RCC 7860 (cell line): ENCODE measurements around the gene CNEP1R1.

Source experiments
- DNase-seq: peaks from one replicate; pipeline ENCODE4 v3.0.0-alpha.2; 2015; ENCODE audit warnings: low spot score
- FAIRE-seq: peaks from 2 replicates; lab custom pipeline; 2012; peaks lifted over from hg19 to GRCh38; lab: Jason Lieb, UNC

The CNEP1R1 gene

GRCh38 chr16:50015631-50016030 is 9.4 kb upstream of the CNEP1R1 start:
- no peak for FAIRE-seq

GRCh38 chr16:50017553-50017952 is 7.5 kb upstream of the CNEP1R1 start:
- FAIRE-seq (no peak), DNase-seq (no peak)

More at GRCh38 chr16:50015631-50016030, 9.4 kb upstream of the CNEP1R1 start:
- DNase-seq = no peak

- no peak for FAIRE-seq
- DNase-seq = no peak
Measured at GRCh38 chr16:50021544-50021943, 3.5 kb upstream of the CNEP1R1 start.

GRCh38 chr16:50023641-50024040 is 1.4 kb upstream of the CNEP1R1 start:
- DNase-seq = no peak
- FAIRE-seq = no peak

DNA sequence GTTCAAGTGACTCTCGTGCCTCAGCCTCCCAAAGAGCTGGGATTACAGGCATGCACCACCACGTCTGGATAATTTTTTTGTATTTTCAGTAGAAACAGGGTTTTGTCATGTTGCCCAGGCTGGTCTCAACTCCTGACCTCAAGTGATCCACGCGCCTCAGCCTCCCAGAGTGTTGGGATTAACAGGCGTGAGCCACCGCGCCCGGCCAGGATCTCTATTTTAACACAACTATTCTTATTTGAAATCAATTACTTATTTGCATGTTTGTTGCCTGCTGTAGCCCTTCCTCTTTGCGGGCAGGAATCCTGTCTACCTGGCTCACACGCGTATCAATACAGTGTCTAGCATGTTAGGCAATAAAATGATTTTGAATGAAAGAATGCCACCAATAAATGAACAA is 818 bp upstream of the CNEP1R1 start:
- FAIRE-seq (no peak), DNase-seq (no peak)

- FAIRE-seq (no peak), DNase-seq (no peak)
Measured at GRCh38 chr16:50025537-50025931, 509 bp downstream of the CNEP1R1 start.

DNA sequence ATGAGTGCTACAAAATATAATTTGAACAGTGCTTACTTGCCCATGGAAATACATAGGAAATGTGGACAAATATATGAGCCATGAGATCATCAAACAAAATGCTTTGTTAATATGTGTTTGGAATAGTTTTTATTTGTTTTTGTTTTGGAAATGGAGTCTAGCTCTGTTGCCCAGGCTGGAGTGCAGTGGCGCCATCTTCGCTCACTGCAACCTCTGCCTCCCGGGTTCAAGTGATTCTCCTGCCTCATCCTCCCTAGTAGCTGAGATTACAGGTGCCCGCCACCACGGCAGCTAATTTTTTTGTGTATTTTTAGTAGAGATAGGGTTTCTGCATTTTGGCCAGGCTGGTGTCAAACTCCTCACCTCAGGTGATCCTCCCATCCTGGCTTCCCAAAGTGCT is 2.8 kb downstream of the CNEP1R1 start:
- FAIRE-seq (no peak), DNase-seq (no peak)

DNA sequence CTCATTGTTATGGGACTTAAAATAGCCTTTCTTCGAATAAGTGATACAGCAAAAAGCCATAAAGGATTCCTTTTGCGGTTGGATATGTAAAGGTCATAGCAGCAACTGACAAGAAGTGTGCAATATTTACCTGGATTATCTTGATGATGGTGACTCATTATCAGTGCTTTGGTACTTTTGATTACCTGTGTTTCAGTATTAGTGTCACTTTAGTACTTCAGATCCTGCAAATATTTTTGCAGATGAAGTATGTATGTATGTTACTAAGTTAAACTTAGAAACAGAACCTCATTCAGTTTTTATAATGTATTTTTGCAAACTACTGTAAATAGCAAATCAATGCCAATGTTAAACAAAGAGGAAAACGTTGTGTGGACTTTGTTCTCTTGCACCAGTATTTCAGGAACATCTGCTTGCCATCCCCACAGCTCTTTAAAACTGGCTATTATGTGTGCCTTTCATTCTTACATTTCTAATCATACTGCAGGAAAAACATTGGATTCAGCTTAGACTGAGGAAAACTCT is 10.5 kb downstream of the CNEP1R1 start:
- no peak for FAIRE-seq
- DNase-seq = no peak

DNA sequence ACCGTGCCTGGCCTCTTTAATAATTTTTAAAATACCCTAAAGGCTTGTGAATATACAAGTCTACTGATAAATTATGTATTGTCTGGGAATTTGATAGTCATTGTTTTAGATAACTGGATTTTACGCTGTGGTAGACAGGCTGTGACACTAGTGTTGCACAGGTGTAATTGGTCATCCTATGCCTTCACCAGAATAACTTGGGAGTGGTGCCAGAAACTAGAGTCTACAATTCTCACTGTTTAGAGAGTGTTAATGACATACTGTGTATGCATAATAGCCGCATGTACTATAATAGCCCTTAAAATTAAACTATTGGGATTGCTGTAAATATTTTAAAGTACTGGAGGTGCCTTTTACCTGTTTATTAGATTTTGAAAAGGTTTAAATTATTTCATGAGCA is 11.4 kb downstream of the CNEP1R1 start:
- FAIRE-seq = no peak
- DNase-seq = no peak

- DNase-seq = no peak
- no peak for FAIRE-seq
Measured at GRCh38 chr16:50037662-50038220, 12.7 kb downstream of the CNEP1R1 start.

DNA sequence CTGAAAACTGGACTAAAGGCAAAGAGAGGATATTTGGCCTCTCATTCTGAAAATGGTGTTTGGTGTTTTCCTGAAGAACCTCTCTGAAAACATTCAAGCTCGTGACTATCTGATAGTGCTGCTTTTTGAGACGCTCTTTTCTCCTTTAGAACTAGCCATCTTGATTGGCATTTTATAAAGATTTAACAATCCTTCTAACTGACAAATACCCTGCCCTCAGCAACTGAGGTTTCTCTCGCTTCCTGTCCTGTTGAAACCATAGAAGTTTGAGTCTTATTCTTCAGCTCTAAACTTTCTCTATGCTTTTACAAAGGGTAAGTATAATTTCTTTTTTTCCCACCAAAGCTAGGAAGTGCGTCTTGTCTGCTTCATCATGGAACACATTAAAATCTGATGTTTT is 13.3 kb downstream of the CNEP1R1 start:
- DNase-seq = no peak
- no peak for FAIRE-seq

DNA sequence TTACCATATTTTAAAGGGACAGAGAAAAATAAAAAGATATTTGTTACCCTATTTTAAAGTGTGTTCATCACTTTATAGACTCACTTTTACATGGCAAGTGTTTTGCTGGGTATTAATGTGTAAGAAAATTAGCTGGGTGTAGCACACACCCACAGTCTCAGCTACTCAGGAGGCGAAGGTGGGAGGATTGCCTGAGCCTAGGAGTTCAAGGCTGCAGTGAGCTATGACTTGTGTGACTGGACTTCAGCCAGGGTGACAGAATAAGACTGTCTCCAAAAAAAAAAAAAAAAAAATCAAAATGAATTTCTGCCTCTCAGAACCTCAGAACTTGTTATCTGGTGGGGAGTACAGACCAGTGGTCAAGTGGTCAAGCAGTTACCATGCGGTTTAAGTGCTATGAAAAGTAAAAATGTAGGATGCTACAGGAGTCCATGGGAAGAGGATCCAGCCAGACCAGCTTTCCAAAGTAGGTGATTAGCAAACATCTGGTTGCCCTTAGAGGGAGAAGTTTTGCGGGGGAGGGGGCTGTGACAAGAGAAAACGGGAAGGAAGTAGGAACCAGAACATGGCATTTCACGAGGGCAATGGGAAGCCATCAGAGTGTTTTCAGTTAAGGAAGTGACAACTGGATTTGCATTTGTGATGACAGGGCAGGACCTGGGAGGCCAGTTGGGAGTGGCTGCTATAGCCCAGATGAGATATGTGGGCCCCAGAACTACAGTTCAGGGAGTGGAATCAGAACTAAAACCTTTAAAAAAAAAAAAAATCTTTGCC is 13.9 kb downstream of the CNEP1R1 start:
- no peak for DNase-seq
- FAIRE-seq = no peak

DNA sequence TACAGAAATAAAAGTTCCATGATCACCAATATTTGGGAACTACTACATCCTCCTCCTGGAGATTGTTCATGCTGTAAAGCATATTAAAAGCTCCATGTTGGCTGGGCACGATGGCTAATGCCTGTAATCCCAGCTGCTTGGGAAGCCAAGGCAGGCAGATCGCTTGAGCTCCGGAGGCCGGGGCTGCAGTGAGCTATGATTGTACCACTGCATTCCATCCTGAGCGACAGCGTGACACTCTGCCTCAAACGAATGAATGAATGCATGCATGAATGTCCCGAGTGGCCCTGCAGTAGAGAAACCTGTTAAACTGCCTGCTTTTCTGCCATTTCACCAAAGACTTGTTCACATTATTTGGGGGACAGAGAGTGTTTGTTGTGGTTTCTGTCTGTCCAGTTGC is 15.0 kb downstream of the CNEP1R1 start:
- DNase-seq (no peak), FAIRE-seq (no peak)

DNA sequence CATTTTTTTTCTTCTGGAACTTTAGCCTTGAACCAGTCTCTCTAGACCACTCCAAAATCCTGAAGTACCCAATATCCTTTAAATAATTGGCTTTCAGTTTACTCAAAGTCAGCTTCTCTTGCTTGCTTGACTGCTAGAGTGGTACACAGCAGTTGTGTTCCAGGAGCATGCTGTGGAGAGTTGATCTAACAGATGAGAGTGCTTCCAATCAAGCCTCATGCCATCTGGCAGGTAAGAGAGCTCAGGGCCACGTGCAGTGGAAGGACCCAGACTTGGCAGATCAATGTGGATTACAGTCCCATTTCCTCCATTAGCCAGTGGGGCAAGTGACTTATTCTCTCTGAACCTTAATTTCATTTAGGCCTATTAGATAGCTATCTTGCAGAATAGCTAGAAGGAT is 15.7 kb downstream of the CNEP1R1 start:
- no peak for FAIRE-seq
- DNase-seq = no peak

DNA sequence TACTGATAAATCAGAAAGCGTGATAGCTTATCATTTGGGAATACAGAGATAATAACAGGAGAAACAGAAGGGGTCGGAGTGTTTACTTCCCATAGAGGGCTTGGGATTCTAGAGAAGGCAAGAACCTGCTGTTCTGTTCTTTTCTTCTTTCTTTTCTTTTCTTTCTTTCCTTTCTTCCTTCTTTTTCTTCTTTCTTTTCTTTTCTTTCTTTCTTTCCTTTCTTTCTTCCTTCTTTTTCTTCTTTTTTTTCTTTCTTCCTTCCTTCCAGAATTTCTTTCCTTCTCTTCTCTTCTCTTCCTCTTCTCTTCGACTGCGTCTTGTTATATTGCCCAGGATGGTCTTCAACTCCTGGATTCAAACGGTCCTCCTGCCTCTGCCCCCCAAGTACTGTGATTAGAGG is 18.3 kb downstream of the CNEP1R1 start:
- FAIRE-seq (no peak), DNase-seq (no peak)

- FAIRE-seq (no peak), DNase-seq (no peak)
Measured at GRCh38 chr16:50045412-50045811, 20.4 kb downstream of the CNEP1R1 start.

GRCh38 chr16:50046853-50047252 is 21.8 kb downstream of the CNEP1R1 start:
- DNase-seq = no peak
- no peak for FAIRE-seq

DNA sequence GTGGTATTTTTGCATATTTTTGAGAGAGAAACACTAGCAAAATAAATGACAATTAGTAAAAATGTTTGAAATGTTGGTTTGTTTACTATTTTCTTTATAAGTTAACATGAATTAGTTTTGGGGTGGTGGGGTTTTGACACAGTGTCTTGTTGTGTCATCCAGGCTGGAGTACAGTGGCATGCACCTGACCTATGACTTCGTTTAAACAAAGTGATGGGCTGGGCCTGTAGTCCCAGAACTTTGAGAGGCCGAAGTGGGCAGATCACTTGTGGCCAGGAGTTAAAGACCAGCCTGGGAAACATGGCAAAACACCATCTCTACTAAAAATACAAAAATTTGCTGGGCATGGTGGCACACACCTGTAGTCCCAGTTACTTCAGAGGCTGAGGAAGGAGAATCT is 22.8 kb downstream of the CNEP1R1 start:
- DNase-seq (no peak), FAIRE-seq (no peak)

GRCh38 chr16:50050802-50051201 is 25.8 kb downstream of the CNEP1R1 start:
- FAIRE-seq (no peak), DNase-seq (no peak)

DNA sequence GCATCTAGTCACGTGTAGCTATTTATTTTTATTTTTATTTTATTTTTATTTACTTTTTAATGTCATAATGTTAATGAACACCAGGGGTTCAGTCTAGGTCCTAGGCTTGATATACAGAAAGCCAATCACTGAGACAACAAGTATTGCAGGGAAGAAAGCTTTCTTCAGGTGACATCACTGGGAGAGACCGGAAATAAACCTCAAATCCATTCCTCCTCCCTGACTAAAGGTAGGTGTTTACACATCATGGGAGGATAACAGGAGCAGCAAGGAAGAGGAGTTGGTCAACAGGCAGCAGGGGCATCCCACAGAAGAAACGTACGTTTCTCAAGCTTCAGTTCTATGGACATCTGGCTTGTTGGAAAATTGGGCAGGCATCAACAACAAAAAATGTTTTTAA is 31.2 kb downstream of the CNEP1R1 start:
- FAIRE-seq = no peak
- DNase-seq = no peak

- DNase-seq = no peak
- FAIRE-seq = no peak
Measured at GRCh38 chr16:50058091-50058771, 33.2 kb downstream of the CNEP1R1 start.

DNA sequence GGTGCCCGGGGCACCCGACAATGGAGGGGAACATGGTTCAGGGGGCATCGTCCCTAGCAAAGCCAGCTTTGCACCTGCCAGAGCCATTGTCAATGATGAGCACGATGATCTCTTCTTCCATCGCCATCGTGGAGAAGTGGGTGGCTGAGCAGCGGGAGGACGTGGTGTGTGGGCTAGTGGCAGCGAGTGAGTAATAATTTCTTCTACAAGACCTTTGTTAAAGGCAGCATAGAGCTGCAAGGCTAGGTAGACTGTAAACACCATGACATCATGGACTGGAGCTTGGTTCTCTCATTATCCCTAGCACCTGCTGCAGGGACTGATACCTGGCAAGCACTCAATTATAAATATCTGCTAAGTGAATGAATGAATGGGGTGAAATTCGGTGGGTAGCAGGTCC is 34.1 kb downstream of the CNEP1R1 start:
- no peak for FAIRE-seq
- no peak for DNase-seq
